Activated CD4-positive, alpha-beta memory T cell treated with anti-CD3 and anti-CD28 coated beads for 36 hours (primary cell): ENCODE measurements around the gene DUSP10. TPM values are rescaled to one million over a fixed set of nuclear protein-coding genes. Genes with fewer than 3 reads are reported as not detected.

Source experiments
- CTCF ChIA-PET: fragments of 350-600 bp; sonication (Branson Sonifier 250); formaldehyde crosslinking; loops from one replicate; lab custom pipeline; 2021; ENCODE audit warnings: antibody characterized with exemption, inconsistent platforms; lab: Charles Lee
- POLR2A ChIA-PET: fragments of 350-600 bp; sonication (Branson Sonifier 250); formaldehyde crosslinking; loops from one replicate; lab custom pipeline; 2021; ENCODE audit warnings: antibody characterized with exemption; lab: Charles Lee
- DNase-seq: peaks from one replicate; pipeline ENCODE4 v3.0.0-alpha.2; 2020
- H3K27ac Mint-ChIP-seq: one replicate; pipeline ENCODE4 v1.8.0; 2021; ENCODE audit warnings: mixed read lengths
- H3K27me3 Mint-ChIP-seq: one replicate; pipeline ENCODE4 v1.8.0; 2021; ENCODE audit warnings: mixed read lengths
- H3K36me3 Mint-ChIP-seq: one replicate; pipeline ENCODE4 v1.8.0; 2021; ENCODE audit warnings: mixed read lengths
- H3K4me1 Mint-ChIP-seq: one replicate; pipeline ENCODE4 v1.8.0; 2021; ENCODE audit warnings: low read depth, mixed read lengths
- H3K4me3 Mint-ChIP-seq: one replicate; pipeline ENCODE4 v1.8.0; 2021; ENCODE audit warnings: mild to moderate bottlenecking, mixed read lengths
- H3K9me3 Mint-ChIP-seq: one replicate; pipeline ENCODE4 v1.8.0; 2021; ENCODE audit warnings: mixed read lengths
- intact Hi-C: fragments of 100-400 bp; cut with micrococcal nuclease; formaldehyde crosslinking; loops from one replicate; pipeline ENCODE4 v1.15.1; 2023
- total RNA-seq, 2 experiments: library from RNA; stranded (reverse); gene quantifications; one replicate each; pipeline ENCODE4 v1.2.3, GENCODE V29; 2021

Gene DUSP10
- total RNA-seq, 2 experiments from 2014 or later: 8.8 to 8.9 TPM

DNA sequence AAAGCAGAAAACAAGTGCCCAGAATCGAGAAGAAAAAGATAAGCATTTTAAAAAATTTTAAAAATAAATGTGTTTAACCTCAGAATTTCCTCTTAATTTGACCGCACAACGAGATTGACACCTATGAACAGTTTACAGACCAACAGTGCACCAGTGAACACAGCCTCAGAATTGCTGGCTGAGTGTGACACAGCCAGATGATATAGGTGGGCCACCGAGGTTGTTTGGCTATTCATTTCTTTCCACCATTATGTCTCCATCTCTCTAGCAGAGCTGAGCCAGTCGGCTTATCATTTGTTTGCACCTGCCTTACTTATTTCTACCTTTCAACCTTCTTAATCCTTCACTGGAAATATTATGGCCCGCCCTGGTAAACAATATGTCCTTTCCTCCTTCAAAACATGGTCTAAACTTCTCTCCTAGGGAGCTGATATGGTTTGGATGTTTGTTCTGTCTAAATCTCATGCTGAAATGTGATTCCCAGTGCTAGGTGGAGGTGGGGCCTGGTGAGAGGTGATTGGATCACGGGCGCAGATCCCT is 86.1 kb downstream of the DUSP10 start:
- Mint-ChIP-seq H3K36me3 (no peaks in the 10 kb centered on the region), H3K4me1 (peaks cover 4% of the 10 kb centered on the region), H3K27ac (no peak overlapping the region), H3K4me3 (no peak overlapping the region), H3K9me3 (no peaks in the 10 kb centered on the region), H3K27me3 (no peaks in the 10 kb centered on the region)
- intact Hi-C loops: no loop called here
- DNase-seq: no peak
- ChIA-PET POLR2A (no interaction called here), CTCF (no interaction called here)
